ENCODE data around the gene FAM168B.

The FAM168B gene

DNA sequence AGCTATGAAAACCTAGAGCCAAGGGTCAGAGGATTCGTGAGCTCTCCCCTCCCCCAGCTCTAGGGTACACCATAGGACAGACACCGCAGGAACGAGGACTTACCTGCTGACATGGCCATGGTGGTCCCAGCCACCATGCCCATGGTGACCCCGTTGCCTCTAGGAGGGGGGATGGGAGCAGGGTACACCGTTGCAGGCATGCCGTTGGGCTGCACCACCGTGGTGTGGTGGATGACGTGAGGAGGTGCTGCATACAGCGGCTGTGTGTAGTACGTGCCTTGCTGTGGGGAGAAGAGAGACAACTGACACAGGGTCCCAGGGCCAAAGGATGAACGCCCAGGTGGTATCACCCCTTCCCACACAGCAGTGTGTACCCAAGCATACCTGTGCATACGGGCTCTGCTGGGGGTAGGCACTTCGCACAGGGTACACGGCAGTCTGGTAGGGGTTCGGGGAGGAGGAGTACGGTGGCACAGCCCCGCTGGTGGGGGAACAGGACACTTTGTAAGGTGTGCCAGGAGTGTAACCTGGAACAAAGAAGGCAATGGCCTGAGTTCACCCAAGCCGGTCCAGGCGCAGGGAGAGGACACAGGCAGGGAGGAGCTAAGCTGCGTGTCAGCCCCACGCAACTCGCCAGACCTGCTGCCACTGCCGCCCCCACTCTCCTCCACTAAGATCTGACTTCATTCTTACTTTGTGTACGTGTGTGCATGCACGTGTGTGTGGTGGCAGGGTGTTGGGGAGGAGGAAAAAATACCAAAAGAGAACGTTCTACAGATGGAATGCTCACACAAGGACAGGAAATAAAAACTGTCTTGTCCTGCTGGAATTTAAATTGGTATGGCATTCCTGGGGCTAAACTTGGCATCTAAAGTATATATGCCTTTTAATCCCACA, 37.8 kb downstream of the FAM168B start:
- DNase-seq, result no peak

DNA sequence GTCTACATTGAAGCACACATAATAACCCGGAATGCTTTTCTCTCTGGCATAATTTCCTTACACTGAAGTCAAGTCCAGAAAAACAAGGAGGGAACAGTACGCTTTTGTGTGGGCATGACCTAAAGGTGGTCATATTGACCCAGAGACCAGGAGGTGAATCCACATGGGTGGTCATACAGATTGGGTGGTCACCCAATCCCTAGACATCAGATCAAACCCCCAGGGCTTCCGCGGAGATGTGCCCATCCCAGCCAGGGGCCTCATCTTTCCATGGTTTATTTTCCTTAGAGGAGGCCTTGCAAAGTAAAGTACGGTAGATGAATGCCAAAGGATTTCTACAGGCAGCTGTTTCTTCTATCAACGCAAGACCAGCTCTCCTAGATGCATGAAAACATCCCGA, 38.8 kb downstream of the FAM168B start:
- no peak for DNase-seq

DNA sequence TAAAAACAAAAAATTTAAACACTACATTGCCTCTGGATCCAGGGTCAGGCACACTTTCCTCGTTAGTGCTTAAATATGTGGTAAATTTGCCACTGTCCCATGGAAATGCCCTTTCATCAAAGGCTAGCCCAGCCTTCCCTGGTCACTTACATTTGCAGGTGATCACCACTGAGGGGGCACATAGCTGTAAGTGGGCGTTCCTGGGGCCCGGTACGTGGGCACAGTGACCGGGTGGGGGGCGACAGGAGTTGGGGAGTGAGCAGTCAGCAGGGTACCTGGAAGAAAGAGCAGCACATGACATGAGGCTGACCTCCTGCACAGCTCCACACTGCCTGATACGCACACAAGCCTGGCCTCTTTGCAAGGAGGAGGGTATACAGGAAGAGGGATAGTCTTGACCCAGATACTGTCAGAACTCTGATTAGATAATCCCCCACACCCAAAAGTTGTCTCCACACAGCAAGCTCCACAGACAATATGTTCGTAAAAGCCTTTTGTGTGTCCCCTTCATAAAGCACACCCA, 40.5 kb downstream of the FAM168B start:
- DNase-seq, result no peak

DNA sequence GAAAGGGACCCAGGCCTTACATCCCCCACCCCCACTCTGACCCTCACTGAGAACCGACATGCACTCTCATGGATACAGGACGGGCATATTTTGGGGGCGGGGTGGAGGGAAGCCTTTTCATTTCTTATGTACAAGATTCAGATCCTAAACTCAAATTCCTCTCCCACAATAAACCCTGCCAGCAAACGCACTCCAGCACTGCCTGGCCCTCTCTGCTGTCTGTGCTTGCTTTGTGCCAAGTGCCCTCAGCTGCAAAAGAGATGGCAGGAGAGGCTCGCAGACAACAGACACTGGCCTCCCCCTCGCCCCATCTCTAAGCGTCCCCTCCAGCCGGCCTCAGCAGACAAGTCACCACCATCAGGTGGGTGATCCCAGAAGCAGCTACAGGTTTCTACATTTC, 42.4 kb downstream of the FAM168B start:
- no peak for DNase-seq

DNA sequence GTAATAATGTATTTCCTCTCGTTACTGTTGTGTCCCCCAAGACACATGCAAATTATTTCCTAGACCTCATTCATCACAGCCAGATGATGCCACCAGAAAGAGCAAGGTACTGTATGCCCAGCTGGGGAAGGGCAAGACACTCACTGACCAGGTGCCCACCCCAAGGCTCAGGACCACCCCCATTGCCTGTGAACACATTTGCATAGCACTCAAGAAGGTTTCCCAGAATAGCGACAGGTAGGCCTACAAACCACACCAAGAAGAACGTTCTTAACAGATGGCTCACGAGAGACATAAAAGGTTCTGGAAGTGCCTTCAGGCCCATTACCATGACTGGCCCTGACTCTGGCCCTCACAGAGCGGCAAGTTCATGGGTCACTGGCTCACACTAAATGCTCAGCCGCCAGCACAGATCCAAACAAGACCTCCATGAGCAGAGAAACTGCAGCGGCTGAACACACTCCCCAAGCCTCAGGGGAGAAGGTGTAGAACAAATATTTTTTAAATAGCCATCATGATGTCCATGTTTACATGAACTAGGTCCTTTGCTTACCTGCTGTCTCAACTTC, 44.0 kb downstream of the FAM168B start:
- no peak for DNase-seq

DNA sequence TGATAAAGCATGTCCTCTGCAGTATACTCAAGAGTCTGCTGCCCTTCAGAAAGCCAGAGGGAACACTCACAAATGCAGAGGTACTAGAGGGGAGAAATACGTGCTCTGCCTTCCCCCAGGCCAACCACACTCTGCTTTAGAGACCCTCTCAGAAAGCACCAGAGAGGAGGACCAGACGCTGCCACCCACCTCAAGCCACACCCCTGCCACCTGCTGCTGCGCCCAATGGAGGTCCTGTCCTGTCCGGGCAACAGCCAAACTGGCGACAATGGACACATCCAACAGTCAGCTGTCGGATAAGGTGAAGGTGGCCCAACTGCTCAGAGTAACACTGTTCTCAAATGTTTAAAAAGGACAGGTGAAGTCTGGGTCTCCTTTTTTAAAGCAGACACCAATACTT, 44.6 kb downstream of the FAM168B start:
- DNase-seq, result no peak

DNA sequence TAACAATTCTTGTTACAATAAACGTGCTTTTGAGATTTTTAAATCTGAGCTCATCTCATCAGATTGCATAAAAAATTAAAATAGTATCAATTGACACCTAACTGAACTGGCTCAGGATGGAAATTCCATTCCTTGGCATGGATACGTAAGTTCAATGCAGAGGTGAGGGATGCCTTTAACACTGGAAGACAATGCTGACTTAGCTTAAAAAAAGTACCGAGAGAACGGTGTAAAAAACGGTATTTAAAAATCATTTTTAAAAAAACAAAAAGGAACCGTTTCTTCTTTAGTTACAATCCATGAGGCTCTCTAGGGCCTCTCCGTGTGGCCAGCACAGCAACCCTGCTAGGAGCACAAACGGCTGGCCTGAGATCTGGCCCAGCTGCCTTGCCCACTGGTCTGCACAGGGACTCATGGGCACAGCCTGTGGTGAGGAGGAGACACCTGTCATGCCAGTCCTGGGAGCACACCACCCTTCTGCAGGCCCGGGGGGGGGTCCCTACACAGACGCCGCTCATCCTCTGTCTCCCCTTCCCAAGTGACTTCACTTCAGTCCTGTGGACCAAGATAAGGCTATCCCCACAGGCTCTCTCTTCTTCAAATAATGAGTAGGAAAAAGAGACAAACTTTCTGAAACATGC, 45.2 kb downstream of the FAM168B start:
- no peak for DNase-seq

DNA sequence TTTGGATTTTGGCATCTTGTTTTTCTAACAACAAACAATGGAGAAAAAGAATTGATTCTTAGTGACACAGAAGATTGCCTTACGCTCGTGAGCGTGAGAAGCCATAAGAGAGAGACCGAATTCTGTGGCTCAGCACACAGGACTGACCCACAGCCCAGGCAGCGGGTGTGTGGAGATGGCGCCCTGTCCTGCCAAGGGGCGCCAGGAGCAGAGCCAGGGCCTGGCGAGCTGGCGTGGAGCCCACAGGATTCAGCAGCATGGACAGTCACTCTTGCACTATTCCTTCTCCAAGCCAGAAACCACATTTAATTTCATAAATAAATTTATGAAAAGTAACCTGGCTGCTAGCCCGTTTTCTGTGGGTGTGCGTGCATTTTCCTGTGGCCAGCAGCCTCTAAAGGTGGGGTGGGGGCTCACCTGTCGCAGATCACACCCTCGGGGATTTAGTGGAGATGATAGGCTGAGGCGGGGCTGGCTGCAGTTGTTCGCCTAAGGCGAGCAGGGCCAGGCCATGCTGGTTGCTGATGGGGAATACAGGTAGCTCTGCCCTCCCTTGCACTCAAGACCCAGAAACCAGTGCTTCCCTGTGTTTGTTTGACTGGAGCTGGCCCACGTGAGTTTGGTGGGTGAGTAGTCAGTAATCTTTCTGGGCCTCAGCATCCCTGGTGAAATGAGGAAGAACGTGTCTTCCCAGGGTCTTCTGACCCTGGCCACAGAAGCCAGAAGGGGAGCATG, 46.2 kb downstream of the FAM168B start:
- no peak for DNase-seq

DNA sequence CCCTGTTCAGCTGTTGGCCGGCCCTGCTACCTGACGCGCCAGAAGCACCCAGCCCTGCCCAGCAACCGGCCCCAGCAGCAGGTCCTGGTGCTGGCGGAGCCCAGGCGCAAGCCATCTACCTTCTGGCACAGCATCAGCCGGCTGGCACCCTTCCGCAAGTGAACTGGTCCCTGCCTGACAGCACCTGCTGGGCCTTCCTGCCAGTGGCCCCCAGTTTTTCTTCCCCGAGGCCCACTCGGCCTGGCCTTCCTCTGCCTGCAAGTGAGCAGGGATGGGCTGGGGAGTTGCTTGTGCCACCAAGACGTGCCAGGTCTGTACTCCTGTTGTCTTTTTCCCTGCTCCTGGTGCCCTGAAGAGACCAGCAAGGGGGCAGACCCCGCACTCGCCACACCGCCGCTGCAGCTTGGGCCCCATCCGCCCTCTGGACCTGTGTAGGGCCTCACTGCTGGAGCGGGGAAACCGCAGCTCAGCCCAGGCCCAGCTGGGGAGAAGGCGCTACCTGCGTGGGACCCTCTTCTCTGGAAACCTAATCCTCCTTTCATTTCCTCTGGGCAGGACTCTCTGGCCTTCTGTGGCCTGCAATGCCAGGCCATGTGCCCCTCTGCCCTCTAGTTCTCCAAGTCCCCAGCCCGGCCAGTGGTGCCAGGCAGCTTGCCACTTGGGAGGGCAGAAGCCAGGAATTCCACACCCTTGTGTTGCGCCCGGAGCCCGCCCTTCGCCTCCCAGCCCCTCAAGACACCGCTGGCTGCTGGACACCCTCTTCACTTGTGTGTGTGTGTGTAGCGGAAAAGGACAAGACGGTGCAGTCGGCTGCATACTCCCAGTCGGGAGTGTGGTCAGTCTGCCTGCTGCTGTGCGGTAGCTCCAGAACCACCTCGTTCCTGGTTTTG, 47.0 kb downstream of the FAM168B start:
- DNase-seq, result no peak

DNA sequence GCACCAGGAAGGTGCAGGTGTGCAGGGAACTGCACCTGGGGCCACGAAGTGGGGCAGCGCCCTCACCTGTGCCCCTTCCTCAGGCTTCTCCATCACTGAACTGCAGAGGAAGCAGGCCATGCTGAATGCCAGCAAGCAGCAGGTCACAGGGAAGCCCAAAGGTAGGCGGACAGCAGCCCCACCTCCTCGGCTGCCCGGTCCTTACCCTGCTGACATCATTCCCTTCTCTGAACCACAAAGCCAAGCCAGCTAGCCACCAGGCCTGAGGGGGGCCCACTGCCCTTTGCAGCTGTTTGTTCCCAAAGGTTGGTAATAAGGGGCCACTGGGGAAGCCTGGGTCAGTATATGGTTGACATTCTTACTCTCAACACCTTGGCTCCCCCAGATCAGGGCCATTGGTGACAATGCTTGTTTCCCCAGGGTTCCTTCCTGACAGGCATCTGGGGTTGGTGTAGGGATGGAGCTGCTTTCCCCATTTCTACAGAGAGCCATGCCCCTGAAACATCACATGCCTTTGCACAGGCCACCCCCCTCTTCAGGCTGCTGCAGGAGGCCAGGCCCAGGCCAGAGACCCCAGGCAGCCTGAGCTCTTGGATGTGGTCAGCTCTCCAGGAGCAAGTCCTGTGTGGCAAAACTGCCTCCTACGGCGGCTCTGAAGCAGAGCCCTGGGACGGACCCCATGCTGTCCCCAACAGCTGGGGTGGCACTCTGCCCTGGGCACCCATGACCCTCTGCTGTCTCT, 47.8 kb downstream of the FAM168B start:
- DNase-seq, result no peak

DNA sequence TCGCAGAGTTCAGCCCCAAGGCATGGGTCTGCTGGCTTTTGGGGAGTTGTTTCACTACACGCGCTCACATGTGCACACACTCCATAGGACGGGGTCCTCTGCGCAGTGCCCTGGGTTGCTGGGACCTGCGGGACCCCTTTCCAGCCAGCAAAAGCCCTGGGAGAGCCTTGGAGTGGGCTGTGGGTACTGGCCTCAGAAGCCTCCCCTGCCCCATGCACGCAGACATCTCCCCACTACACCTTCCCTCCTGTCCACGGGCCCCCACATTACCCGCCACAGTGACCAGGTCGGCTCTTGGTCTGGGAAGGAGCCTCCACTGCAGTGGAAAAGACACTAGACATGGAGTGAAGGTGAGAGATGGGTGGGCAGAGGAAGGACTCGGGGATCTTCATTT, 48.5 kb downstream of the FAM168B start:
- no peak for DNase-seq

DNA sequence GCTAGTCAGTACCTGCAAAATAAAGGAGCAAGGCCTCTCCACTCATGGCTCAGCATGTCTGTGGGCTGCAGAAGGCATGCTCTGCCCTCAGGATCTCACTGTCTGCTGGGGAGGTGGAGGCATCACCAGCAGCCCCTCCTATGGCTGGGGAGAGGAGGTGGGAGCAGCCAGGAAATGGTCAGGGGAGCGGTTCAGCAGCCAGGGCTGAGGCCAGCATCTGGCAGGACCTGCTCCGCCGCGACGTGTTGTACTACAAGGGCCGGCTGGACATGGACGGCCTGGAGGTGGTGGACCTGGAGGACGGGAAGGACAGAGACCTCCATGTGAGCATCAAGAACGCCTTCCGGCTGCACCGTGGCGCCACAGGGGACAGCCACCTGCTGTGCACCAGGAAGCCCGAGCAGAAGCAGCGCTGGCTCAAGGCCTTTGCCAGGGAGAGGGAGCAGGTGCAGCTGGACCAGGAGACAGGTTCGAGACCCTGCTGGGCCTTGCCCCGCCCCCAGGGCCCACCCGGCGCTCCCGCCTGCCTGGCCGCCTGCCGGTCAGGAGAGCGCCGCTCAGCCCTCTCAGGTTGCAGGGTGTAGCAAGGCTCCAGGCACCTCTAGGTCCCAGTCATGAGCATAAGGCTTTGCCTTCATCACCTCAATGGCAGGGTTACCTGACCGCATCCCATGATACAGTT, 49.0 kb downstream of the FAM168B start:
- no peak for DNase-seq

DNA sequence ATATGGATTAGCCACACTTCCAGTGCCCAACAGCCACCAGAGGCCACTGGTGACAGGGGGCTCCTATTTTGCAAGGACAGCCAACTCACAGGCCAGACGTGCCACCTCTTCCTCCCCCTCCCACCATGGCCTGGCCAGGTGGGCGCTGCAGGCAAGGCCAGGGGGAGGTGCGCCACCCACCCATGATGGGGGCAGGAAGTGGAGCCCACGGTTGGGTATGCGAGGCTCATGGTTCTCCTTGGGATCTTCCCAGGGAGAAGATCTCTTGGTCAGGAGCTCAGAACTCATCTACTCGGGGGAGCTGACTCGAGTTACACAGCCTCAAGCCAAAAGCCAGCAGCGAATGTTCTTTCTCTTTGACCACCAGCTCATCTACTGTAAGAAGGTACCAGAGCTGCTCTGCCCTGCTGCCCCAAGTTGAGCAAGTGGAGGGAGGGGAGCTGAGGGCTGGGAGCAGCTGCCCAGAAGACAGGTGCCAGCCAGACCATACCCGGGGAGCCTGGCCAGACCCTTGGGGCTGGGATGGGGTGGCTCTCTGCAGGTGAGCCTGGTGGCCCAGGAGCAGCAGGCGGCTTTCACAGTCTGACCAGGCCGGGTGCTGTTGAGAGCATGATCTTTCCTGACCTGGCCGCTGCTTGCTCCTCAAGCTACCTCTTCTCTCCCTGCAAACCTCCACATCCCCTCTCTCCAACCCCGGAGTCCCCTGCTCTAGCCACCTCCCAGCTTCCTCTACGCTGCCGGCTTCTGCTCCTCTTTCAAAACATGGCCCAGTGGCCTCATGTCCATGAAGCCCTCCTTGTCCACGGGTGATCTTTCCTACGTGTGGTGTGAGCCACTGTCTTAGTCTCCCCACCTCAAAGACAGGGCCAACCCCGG, 49.8 kb downstream of the FAM168B start:
- DNase-seq, result no peak

DNA sequence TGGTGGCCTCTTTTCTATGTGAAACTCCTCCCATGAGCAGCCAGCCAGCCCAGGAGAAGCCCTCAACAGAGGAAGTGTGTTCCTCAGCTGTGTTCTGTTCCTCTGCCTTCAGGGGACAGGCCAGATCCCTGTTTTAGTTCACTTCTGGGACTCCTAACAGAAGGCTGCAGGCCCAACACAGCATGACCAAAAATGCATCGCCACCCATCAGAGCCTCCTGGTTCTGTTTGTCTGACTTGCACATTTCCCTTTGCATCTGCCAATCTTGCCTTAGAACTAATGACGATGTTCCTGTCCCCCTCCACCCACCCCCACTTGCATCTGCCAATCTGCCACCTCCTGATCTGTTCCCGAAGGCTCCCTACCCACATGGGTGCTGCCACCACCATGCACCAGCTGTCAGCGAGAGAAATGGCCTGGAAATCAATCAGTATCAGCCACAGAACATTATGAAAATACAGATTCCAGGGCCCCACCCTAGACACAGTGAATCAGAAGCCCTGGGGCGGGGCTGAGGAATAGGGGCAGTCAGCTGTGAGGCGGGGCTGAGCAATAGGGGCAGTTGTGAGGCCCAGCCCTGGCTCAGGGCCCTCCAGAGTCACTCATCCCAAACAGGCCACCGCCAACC, 51.0 kb downstream of the FAM168B start:
- DNase-seq, result no peak

DNA sequence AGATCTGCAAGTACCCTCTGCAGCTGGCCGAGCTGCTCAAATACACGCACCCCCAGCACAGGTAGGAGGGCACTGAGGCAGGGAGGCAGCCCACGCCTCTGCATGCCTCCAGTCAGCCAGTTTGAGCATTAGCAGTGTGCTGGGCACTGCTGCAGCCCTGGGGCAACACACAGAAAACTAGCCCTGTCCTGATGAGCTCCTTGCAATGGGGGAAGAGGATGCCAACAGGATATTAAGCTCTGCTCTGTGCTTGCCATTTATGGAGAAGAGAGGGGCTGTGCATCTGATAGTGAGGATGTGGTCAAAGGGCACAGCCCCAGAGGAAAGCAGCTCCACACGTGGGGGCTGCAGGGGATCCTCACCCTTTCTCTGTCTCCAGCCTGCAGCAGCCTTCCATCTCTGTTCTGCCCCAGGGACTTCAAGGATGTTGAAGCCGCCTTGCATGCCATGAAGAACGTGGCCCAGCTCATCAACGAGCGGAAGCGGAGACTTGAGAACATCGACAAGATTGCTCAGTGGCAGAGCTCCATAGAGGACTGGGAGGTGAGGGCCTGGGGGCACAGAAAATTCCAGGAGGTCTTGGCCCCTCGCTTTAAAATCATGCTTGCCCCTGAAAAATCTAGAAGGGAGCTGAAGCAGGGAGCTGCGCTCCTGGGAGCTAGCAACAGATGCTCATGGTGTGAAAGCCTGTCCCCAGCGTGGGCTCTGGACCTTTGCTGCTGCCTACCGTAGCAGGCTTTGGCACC, 51.7 kb downstream of the FAM168B start:
- DNase-seq, result no peak

DNA sequence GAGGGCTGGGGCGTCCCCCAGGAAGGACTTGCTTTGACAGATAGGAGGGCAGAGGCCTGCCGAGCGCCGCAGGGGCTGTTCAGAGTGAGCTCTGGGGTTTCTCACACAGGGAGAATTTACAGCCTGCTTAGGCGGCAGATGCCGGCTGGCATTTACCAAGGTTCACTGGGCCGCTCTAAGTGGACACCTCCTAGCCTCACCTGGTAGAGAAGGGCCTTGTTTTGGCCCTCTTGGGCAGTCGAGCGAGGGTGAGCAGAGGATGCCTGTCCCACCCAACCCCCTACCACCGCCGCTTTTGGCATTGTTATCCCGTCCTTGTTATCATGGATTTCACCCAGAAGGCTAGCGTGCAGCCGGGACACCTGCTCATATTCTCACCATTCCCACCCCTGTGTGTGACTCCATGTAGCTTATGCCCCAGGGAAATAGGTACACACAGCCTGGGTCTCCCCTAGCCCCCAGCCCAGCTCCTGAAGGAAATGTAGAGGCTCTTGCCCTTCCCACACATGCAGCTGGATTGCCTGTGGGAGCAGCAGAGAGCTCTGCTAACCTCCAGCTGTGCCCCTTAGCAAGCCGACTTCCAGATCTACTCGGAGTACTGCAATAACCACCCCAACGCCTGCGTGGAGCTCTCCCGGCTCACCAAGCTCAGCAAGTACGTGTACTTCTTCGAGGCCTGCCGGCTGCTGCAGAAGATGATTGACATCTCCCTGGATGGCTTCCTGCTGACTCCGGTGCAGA, 52.4 kb downstream of the FAM168B start:
- DNase-seq, result no peak

DNA sequence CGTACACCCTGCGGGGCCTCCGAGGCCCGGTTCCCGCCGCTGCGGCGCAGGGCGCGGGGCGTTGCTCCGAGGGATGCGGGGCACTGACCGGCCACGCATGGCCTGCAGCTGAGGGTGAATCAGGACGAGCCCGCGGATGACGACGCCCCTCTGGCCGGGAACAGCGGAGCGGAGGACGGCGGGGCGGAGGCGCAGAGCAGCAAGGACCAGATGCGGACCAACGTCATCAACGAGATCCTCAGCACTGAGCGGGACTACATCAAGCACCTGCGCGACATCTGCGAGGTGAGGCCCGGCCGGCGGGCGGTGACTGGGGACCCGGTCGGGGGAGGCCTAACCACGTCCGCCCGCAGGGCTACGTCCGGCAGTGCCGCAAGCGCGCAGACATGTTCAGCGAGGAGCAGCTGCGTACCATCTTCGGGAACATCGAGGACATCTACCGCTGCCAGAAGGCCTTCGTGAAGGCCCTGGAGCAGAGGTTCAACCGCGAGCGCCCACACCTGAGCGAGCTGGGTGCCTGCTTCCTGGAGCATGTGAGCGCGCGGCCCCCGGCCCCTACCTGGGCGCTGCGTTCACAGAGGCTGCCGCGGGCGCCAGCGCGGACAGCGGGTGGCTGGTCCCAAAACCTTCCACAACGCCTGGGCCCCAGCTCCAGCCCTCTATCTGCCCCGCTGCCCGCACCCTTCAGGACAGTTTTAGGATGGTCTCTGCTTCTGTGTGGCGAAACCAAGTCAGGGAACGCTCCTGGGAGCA, 53.2 kb downstream of the FAM168B start:
- DNase-seq, result peak; percentile 49
